ENCODE measurements around the gene CCDC14.
"Not testable (repeated sequence)": the region's sequence is repeated elsewhere in the genome, so short reads cannot be mapped to it uniquely, and the experiment has no call there.

Gene CCDC14

DNA sequence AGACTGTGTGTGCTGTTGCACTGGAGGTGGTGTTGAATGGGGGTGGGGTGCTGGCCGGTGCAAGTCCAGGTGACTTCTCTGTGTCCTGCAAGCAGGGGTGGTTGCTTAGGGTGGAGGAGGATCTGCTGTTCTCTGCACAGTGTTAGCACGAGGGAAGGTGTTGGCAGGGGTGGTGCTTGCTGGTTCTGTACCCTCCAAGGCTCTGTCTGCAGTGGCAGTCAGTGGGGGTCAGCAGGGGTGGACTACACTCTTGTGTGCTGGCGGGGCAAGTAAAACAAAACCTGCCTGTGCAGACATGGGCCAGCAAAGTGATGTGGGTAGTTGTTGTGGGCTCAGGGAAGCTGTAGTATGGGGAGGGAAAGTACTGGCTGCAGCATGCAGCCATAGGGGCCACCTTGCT, 25.4 kb upstream of the CCDC14 start:
- H3K4me3 ChIP-seq (ENCODE audit: control insufficient read depth, low read depth, low read length): no peak overlapping the region
- TF ChIP-seq, protein P1, sequence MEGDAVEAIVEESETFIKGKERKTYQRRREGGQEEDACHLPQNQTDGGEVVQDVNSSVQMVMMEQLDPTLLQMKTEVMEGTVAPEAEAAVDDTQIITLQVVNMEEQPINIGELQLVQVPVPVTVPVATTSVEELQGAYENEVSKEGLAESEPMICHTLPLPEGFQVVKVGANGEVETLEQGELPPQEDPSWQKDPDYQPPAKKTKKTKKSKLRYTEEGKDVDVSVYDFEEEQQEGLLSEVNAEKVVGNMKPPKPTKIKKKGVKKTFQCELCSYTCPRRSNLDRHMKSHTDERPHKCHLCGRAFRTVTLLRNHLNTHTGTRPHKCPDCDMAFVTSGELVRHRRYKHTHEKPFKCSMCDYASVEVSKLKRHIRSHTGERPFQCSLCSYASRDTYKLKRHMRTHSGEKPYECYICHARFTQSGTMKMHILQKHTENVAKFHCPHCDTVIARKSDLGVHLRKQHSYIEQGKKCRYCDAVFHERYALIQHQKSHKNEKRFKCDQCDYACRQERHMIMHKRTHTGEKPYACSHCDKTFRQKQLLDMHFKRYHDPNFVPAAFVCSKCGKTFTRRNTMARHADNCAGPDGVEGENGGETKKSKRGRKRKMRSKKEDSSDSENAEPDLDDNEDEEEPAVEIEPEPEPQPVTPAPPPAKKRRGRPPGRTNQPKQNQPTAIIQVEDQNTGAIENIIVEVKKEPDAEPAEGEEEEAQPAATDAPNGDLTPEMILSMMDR (IDR thresholded peaks at IDR 0.05; ENCODE audit: control insufficient read depth, insufficient read depth, low read depth, low read length, missing control alignments): no peak
- DNase-seq (ENCODE audit: low read depth): no peak

DNA sequence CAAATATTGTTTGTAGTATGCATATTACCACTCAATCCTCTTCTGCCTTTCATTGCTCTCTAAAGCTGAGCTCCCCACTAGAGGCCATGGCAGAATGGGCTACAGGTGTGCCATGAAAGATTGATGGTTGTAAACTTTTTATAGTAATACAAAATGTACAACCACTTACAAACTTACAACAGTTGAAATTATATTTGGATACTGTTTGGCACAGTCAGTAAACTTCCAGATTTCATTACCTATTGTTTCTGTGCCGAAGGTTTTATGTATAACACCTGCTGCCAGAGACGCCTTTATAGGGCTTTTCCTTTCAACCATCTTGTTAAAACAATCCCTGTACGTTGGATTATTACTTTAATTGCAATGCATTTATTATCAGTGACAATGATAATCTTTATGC, 23.9 kb upstream of the CCDC14 start:
- no peak for DNase-seq (ENCODE audit: low read depth)
- TF ChIP-seq, protein P1 (IDR thresholded peaks at IDR 0.05; ENCODE audit: control insufficient read depth, insufficient read depth, low read depth, low read length, missing control alignments): no peak
- H3K4me3 ChIP-seq (ENCODE audit: control insufficient read depth, low read depth, low read length): no peak overlapping the region

DNA sequence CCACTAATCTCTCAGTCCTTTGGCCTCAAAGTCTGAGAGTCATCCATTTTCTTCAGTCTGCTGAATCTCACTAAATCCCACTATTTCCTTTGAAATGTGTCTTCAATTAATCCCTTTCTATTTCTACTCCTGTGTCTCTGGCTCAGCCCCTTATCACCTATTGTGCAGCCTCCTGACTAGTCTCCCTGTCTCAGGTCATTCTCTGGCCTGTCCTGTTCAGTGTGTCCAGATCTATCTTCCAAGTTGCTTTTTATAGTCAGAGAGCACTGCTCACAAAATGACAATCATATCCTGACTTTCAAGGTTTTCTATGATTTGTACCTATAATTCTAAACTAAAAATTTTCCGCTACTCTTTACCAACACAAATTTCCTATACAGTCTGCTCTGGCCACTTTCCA, 23.3 kb upstream of the CCDC14 start:
- no peak for DNase-seq (ENCODE audit: low read depth)
- H3K4me3 ChIP-seq (ENCODE audit: control insufficient read depth, low read depth, low read length): no peak overlapping the region
- TF ChIP-seq, protein P1 (IDR thresholded peaks at IDR 0.05; ENCODE audit: control insufficient read depth, insufficient read depth, low read depth, low read length, missing control alignments): no peak

DNA sequence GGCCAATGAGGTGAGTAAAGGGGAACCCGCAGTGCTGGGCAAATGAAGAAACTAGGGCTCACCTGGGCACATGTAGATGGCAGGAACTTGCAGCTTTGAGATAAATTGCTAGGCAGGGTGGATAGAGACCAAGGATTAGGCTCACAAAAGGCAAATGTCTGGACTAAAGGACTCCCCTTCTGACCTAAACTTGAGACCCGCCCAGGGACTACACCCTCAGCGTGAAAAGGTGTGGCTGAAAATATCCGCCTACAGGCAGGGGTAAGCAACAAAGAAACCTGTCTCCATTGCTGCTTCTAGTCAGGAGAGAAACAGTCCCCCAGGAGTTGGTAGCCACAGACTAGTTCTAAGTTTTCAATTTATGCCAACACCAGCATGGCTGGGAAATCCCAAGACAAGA, 20.3 kb upstream of the CCDC14 start:
- DNase-seq (ENCODE audit: low read depth); H3K4me3 ChIP-seq (ENCODE audit: control insufficient read depth, low read depth, low read length): not testable (repeated sequence)

DNA sequence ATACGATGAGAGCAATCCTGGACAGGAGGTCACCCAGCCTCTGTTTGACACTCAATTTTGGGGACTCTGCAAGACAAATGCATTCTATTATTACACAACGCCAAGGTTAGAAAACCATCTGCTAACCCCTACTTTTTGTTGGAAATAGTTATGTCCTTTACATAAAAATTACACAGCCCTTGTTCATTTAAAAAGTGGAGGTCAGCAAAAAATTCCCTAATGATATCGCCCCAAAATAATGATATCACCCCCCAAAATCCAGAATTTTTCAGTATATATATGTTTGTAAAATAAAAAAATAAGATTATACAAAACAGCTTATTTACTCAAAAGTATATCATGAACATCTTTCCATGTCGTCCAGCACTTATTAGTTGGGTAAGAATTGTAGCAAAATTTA, 19.5 kb upstream of the CCDC14 start:
- TF ChIP-seq, protein P1 (IDR thresholded peaks at IDR 0.05; ENCODE audit: control insufficient read depth, insufficient read depth, low read depth, low read length, missing control alignments): no peak
- DNase-seq (ENCODE audit: low read depth): no peak
- H3K4me3 ChIP-seq (ENCODE audit: control insufficient read depth, low read depth, low read length): no peak overlapping the region

DNA sequence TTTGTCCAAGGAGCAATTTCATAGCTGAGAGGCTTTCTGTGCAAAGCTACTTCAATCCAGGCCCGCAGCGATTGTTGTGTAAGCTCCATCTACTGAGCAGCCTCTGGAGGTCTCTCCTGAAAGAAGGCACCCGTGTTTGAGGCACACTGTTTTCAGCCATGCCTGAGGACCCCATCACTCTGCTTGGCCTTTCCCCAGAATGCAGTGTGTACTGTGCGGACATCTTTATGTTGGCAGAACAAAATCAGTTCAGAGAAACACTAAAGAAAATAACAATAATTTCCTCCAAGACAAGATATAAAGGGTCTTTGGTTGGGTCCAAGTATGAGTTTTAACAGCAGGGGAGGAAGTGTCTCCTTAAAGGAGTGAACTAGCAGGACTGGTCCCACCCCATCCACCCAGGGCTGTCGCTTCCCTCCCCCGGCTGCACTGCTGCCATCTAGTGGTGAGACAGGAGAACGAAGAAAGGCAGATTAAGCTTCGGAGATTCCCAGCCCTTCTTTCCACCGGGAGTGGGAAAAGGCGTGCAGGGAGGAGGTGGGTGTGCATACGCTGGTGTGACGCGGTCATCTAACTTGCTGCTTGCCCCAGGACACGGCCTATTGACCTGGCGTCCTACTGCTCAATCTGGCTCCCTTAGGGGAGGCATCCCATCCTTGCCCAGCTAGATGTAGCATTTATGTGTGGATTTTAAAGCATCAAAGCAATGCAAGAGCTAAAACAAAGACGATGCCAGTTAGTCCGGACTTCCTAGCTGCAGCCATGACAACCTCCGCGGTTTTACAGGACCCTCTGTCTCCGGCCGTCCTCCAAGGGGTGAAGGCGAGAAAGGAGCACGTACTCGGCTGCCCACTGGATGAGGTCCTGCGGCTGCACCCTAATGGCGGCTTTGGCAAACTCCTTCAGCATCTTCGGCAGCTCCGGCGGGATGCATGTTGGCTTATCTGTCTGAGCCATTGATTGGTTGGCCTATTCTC, 18.8 kb upstream of the CCDC14 start:
- DNase-seq (ENCODE audit: low read depth): not testable (repeated sequence)
- H3K4me3 ChIP-seq (ENCODE audit: control insufficient read depth, low read depth, low read length): peak overlapping the region; percentile 40

DNA sequence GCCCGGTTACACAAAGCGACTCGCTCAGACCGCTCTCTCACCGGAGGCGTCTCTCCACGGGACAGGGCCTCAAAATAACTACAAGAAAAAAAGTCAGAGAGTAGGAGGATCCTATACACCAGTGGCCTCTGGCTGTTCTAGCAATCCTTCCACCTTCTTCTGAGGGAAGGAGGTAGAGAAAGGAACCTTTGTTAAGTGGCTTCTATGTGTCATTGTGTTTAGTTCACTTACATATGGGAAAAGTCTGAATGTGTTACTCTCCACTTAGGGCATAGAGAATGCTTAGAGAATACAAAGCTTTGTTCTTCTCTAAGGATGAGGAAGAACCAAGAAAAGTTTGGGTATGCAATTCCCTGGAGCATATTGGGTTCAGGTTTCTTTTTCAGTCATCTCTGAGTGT, 15.9 kb upstream of the CCDC14 start:
- DNase-seq (ENCODE audit: low read depth); H3K4me3 ChIP-seq (ENCODE audit: control insufficient read depth, low read depth, low read length): not testable (repeated sequence)

More for the DNA sequence above, 18.8 kb upstream of the CCDC14 start:
- TF ChIP-seq, protein P1 (IDR thresholded peaks at IDR 0.05; ENCODE audit: control insufficient read depth, insufficient read depth, low read depth, low read length, missing control alignments): peak; percentile 67

DNA sequence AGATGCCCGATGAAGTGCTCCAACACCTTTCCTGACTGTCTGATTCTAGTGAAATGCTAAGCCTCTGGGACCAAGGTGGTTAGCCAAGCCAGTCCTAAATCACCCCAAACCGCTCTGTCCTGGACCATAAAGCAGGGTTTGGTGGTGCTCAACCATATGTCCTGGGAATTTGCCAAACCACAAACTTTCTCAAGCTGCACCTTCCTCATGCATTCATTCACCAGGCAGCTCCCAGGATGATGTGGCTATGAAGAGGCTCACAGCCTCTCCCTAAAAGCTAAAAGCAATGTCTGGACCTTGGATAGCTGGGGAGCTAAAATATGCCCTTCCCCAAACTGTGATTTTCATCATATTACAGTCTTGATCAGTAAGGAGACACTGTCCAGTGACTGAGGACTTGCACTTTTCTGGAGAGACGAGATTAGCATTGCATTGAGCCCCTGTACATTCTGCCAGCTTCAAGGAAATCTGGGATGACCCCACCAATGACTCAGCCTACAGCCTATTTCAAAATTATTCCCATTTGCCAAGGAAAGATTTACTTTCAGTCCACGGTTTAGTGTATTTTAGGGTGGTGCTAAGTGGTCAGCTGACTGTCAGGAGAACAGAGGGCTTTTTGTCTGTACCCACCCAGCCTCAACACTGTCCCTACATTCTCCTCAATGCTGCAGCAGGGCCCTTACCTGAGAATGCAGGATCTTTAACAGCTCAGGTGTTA, 15.3 kb upstream of the CCDC14 start:
- H3K4me3 ChIP-seq (ENCODE audit: control insufficient read depth, low read depth, low read length); DNase-seq (ENCODE audit: low read depth): not testable (repeated sequence)

DNA sequence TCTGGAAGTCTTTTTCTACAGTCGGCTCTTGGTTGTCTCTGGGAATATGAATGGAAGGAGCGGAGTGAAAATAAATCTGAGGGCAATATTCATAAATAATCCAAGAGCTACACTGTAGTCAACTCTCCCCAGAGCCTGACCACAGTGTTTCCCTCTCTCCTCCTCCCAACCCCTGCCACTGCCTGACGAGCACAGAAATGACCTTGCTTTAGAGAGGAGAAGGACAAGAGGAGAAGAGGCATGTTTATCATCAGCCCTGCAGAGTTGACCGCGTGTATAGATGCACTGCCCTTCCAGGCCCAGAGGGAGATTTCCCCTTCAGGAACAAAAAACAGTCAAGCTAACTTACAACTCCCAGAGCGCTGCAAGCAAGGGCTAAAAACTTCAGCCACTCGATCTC, 14.0 kb upstream of the CCDC14 start:
- H3K4me3 ChIP-seq (ENCODE audit: control insufficient read depth, low read depth, low read length); DNase-seq (ENCODE audit: low read depth): not testable (repeated sequence)

Measured in AG09309 (cell line).